Measurements from ENCODE around the gene ERCC6L. TPM values are rescaled to one million over a fixed set of nuclear protein-coding genes. Genes with fewer than 3 reads are reported as not detected.
"Not testable (repeated sequence)": the region's sequence is repeated elsewhere in the genome, so short reads cannot be mapped to it uniquely, and the experiment has no call there.

Gene ERCC6L
- total RNA-seq, 2 experiments from 2014 or later = 10.5 to 10.8 TPM

GRCh38 chrX:72182924-72183323 lies 55.9 kb downstream of the ERCC6L start:
- peaks cover 11% of the 10 kb centered on the region for H3K4me1 Mint-ChIP-seq (ENCODE audit: low read depth)
- H3K36me3 Mint-ChIP-seq = no peaks in the 10 kb centered on the region
- intact Hi-C loops (cut with micrococcal nuclease) = loop anchor here (5.0 kb wide), 1 partner anchor 56 kb away; no protein-coding TSS in a partner anchor
- no peak overlapping the region for H3K27ac Mint-ChIP-seq
- DNase-seq = no peak
- H3K9me3 Mint-ChIP-seq = no peaks in the 10 kb centered on the region
- no peaks in the 10 kb centered on the region for H3K27me3 Mint-ChIP-seq
- no peak overlapping the region for H3K4me3 Mint-ChIP-seq
- CTCF ChIA-PET = no interaction called here
- POLR2A ChIA-PET = interaction anchor here (2.4 kb wide), 1 partner anchor 94 kb away, joined by 14 read pairs; the partner anchor contains the start of gene RPS4X

- Mint-ChIP-seq H3K27me3 (no peaks in the 10 kb centered on the region), H3K4me3 (no peak within 1 kb of the TSS), H3K27ac (peak within 1 kb of the TSS; percentile 60), H3K9me3 (no peaks in the 10 kb centered on the region), H3K4me1 (ENCODE audit: low read depth) (peaks cover 11% of the 10 kb centered on the region), H3K36me3 (no peaks in the 10 kb centered on the region)
- CTCF ChIA-PET = interaction anchor here (0.9 to 1.3 kb wide), 3 partner anchors 27 to 163 kb away, joined by 3 to 6 read pairs (median 3); partner anchors contain the start of gene RPS4X
- POLR2A ChIA-PET = interaction anchor here (0.6 to 2.4 kb wide), 7 partner anchors 49 to 898 kb away, joined by 3 to 14 read pairs (median 3); partner anchors contain the start of genes NONO, RPS4X and RTL5
- peak; percentile 90 for DNase-seq
- intact Hi-C loops (cut with micrococcal nuclease) = loop anchor here (1.0 to 5.0 kb wide), 4 partner anchors 12 to 96 kb away; partner anchors contain the start of genes ERCC6L and RPS4X
Observed at GRCh38 chrX:72181178-72182125, 57.4 kb downstream of the ERCC6L start, which contains the start of gene PIN4. TSS of gene PIN4 (plus strand) at chrX:72181757. CDS start at chrX:72181786, 29 bp downstream.

GRCh38 chrX:72180539-72180938 lies 58.3 kb downstream of the ERCC6L start:
- POLR2A ChIA-PET = interaction anchor here (0.8 to 2.4 kb wide), 3 partner anchors 54 to 162 kb away, joined by 3 to 14 read pairs (median 3); partner anchors contain the start of gene RPS4X

GRCh38 chrX:72176981-72177380 lies 61.8 kb downstream of the ERCC6L start:
- intact Hi-C loops (cut with micrococcal nuclease) = no loop called here

More at GRCh38 chrX:72180539-72180938, 58.3 kb downstream of the ERCC6L start:
- Mint-ChIP-seq H3K4me3 (no peak overlapping the region), H3K27ac (peak overlapping the region; percentile 60), H3K36me3 (no peaks in the 10 kb centered on the region), H3K27me3 (no peaks in the 10 kb centered on the region), H3K4me1 (ENCODE audit: low read depth) (peaks cover 8% of the 10 kb centered on the region), H3K9me3 (no peaks in the 10 kb centered on the region)
- CTCF ChIA-PET = interaction anchor here (0.9 to 1.3 kb wide), 2 partner anchors 97 to 163 kb away, joined by 3 to 6 read pairs; partner anchors contain the start of gene RPS4X
- intact Hi-C loops (cut with micrococcal nuclease) = loop anchor here (2.0 to 5.0 kb wide), 2 partner anchors 53 to 58 kb away; partner anchors contain the start of gene ERCC6L
- DNase-seq = no peak

DNA sequence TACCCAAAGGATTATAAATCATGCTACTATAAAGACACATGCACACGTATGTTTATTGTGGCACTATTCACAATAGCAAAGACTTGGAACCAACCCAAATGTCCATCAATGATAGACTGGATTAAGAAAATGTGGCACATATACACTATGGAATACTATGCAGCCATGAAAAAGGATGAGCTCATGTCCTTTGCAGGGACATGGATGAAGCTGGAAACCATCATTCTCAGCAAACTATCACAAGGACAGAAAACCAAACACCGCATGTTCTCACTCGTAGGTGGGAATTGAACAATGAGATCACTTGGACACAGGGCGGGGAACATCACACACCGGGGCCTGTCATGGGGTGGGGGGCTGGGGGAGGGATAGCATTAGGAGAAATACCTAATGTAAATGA lies 62.5 kb downstream of the ERCC6L start:
- H3K27ac Mint-ChIP-seq = not testable (repeated sequence)

More at GRCh38 chrX:72176981-72177380, 61.8 kb downstream of the ERCC6L start:
- ChIA-PET CTCF (no interaction called here), POLR2A (no interaction called here)
- DNase-seq = no peak
- Mint-ChIP-seq H3K4me3 (no peak overlapping the region), H3K9me3 (no peaks in the 10 kb centered on the region), H3K27me3 (no peaks in the 10 kb centered on the region), H3K36me3 (no peaks in the 10 kb centered on the region), H3K4me1 (ENCODE audit: low read depth) (peaks cover 3% of the 10 kb centered on the region), H3K27ac (no peak overlapping the region)

GRCh38 chrX:72169008-72169728 lies 69.7 kb downstream of the ERCC6L start:
- peak; percentile 43 for DNase-seq
- intact Hi-C loops (cut with micrococcal nuclease) = loop anchor here (1.0 kb wide), 1 partner anchor 12 kb away; the partner anchor contains the start of gene PIN4
- H3K27ac Mint-ChIP-seq = peak overlapping the region; percentile 85
- no peaks in the 10 kb centered on the region for H3K36me3 Mint-ChIP-seq
- no peaks in the 10 kb centered on the region for H3K27me3 Mint-ChIP-seq
- POLR2A ChIA-PET = no interaction called here
- H3K4me3 Mint-ChIP-seq = peak overlapping the region; percentile 74
- no peaks in the 10 kb centered on the region for H3K9me3 Mint-ChIP-seq
- CTCF ChIA-PET = no interaction called here
- H3K4me1 Mint-ChIP-seq (ENCODE audit: low read depth) = peaks cover 4% of the 10 kb centered on the region

More for the DNA sequence above, 62.5 kb downstream of the ERCC6L start:
- H3K4me1 Mint-ChIP-seq (ENCODE audit: low read depth); POLR2A ChIA-PET; DNase-seq; H3K36me3 Mint-ChIP-seq; H3K9me3 Mint-ChIP-seq; H3K4me3 Mint-ChIP-seq; CTCF ChIA-PET; H3K27me3 Mint-ChIP-seq; intact Hi-C loops (cut with micrococcal nuclease): not testable (repeated sequence)

GRCh38 chrX:72165551-72165950 lies 73.3 kb downstream of the ERCC6L start:
- Mint-ChIP-seq H3K4me3 (no peak overlapping the region), H3K27ac (no peak overlapping the region), H3K27me3 (no peaks in the 10 kb centered on the region), H3K4me1 (ENCODE audit: low read depth) (peaks cover 4% of the 10 kb centered on the region), H3K36me3 (no peaks in the 10 kb centered on the region), H3K9me3 (no peaks in the 10 kb centered on the region)
- intact Hi-C loops (cut with micrococcal nuclease) = no loop called here
- no peak for DNase-seq
- POLR2A ChIA-PET = no interaction called here
- CTCF ChIA-PET = no interaction called here

- CTCF ChIA-PET = no interaction called here
- H3K4me1 Mint-ChIP-seq (ENCODE audit: low read depth) = no peaks in the 10 kb centered on the region
- H3K27ac Mint-ChIP-seq = no peak overlapping the region
- no peak overlapping the region for H3K4me3 Mint-ChIP-seq
- no peaks in the 10 kb centered on the region for H3K27me3 Mint-ChIP-seq
- POLR2A ChIA-PET = no interaction called here
- intact Hi-C loops (cut with micrococcal nuclease) = no loop called here
- no peaks in the 10 kb centered on the region for H3K36me3 Mint-ChIP-seq
- no peak for DNase-seq
- no peaks in the 10 kb centered on the region for H3K9me3 Mint-ChIP-seq
Observed at GRCh38 chrX:72159769-72160168, 79.1 kb downstream of the ERCC6L start.

- Mint-ChIP-seq H3K4me1 (ENCODE audit: low read depth) (no peaks in the 10 kb centered on the region), H3K27ac (no peak overlapping the region), H3K27me3 (no peaks in the 10 kb centered on the region), H3K36me3 (no peaks in the 10 kb centered on the region), H3K4me3 (no peak overlapping the region), H3K9me3 (no peaks in the 10 kb centered on the region)
- ChIA-PET CTCF (no interaction called here), POLR2A (no interaction called here)
- intact Hi-C loops (cut with micrococcal nuclease) = no loop called here
- no peak for DNase-seq
Observed at GRCh38 chrX:72158773-72159172, 80.1 kb downstream of the ERCC6L start.

Other genes with a start within 250 kb of the ERCC6L start
- gene RTL5, start 107.1 kb downstream of the ERCC6L start, total RNA-seq = under 1 TPM; 0.76 to 0.92 TPM
- gene PIN4, start 57.3 kb downstream of the ERCC6L start, total RNA-seq = 1 to 10 TPM; 7.5 to 7.8 TPM
- 1,000 to 10,000 TPM; 1,245 to 1,277 TPM for gene RPS4X, start 38.2 kb upstream of the ERCC6L start, total RNA-seq
- not detected for gene CITED1, start 66.9 kb upstream of the ERCC6L start, total RNA-seq

Data from activated CD4-positive, alpha-beta memory T cell treated with anti-CD3 and anti-CD28 coated beads for 36 hours (primary cell).